Ascending aorta (tissue), 2 donors: ENCODE measurements around the gene IGFALS. TPM values are rescaled to one million over a fixed set of nuclear protein-coding genes. Genes with fewer than 3 reads are reported as not detected.

Experiments
- DNase-seq, 2 donors: peaks; one replicate each; pipeline ENCODE4 v3.0.0-alpha.2; 2019; ENCODE audit warnings: low spot score in 2 of 2
- H3K27ac ChIP-seq, 2 donors: fragments of 200-600 bp; sonication (generic); one replicate each; pipeline ENCODE4 v1.5.1; 2016 to 2017; ENCODE audit warnings: mild to moderate bottlenecking in 1 of 2
- H3K27me3 ChIP-seq: fragments of 200-600 bp; sonication (generic); one replicate; pipeline ENCODE4 v1.5.1; 2017
- H3K36me3 ChIP-seq, 2 donors: fragments of 200-600 bp; sonication (generic); one replicate each; pipeline ENCODE4 v1.5.1; 2016
- H3K4me1 ChIP-seq, 2 donors: fragments of 200-600 bp; sonication (generic); one replicate each; pipeline ENCODE4 v1.5.1; 2016 to 2017; ENCODE audit warnings: mild to moderate bottlenecking in 1 of 2
- H3K4me3 ChIP-seq, 2 donors: fragments of 200-600 bp; sonication (generic); one replicate each; pipeline ENCODE4 v1.5.1; 2016 to 2017; ENCODE audit warnings: mild to moderate bottlenecking in 1 of 2
- H3K9me3 ChIP-seq, 2 donors: fragments of 200-600 bp; sonication (generic); one replicate each; pipeline ENCODE4 v1.5.1; 2016
- CTCF ChIP-seq, 3 experiments: fragments of 200-600 bp in 2 of 3; fragments of 450-650 bp in 1 of 3; sonication (generic) in 2 of 3; IDR thresholded peaks; one replicate each; pipeline ENCODE4 v1.5.1; 2016 to 2019; ENCODE audit warnings: antibody characterized with exemption in 3 of 3, mild to moderate bottlenecking in 1 of 3, moderate library complexity in 1 of 3
- intact Hi-C: fragments of 100-400 bp; cut with DNase I; formaldehyde crosslinking; loops from one replicate; pipeline ENCODE4 v1.15.1; 2023
- total RNA-seq: library from RNA; depleted of rRNA; stranded (reverse); fragments of >200 nt; gene quantifications from one replicate; pipeline ENCODE4 v1.1.0, GENCODE V29; 2016

Gene IGFALS
- total RNA-seq, 1 donor from 2014 or later: not detected

- no peak for DNase-seq
- Histone ChIP-seq H3K36me3 (peaks cover 54 to 76% of the 10 kb centered on the region in 2 donors), H3K4me3 (no peak overlapping the region), H3K9me3 (no peaks in the 10 kb centered on the region), H3K27ac (no peak overlapping the region), H3K4me1 (no peaks in the 10 kb centered on the region), H3K27me3 (no peaks in the 10 kb centered on the region)
- no peak for TF ChIP-seq CTCF (IDR thresholded peaks at IDR 0.05)
- intact Hi-C loops: no loop called here
Measured at GRCh38 chr16:1752853-1753252, 40.7 kb downstream of the IGFALS start.

- no peaks in the 10 kb centered on the region for H3K4me1 ChIP-seq
- no peaks in the 10 kb centered on the region for H3K9me3 ChIP-seq
- no peak for TF ChIP-seq CTCF (IDR thresholded peaks at IDR 0.05)
- H3K36me3 ChIP-seq: peaks cover 63 to 77% of the 10 kb centered on the region in 2 donors
- no peak for DNase-seq
- H3K27ac ChIP-seq: no peak overlapping the region
- no peaks in the 10 kb centered on the region for H3K27me3 ChIP-seq
- intact Hi-C loops: no loop called here
- no peak overlapping the region for H3K4me3 ChIP-seq
Measured at GRCh38 chr16:1751946-1752345, 41.6 kb downstream of the IGFALS start.

- intact Hi-C loops: no loop called here
- Histone ChIP-seq H3K4me1 (no peaks in the 10 kb centered on the region), H3K4me3 (no peak overlapping the region), H3K9me3 (no peaks in the 10 kb centered on the region), H3K36me3 (peaks cover 74 to 87% of the 10 kb centered on the region in 2 donors), H3K27me3 (no peaks in the 10 kb centered on the region), H3K27ac (no peak overlapping the region)
- TF ChIP-seq CTCF (IDR thresholded peaks at IDR 0.05): no peak
- DNase-seq: no peak
Measured at GRCh38 chr16:1749152-1750117, 44.1 kb downstream of the IGFALS start.

- no peak for DNase-seq
- H3K27ac ChIP-seq: no peak overlapping the region
- H3K4me1 ChIP-seq: no peaks in the 10 kb centered on the region
- no peak for TF ChIP-seq CTCF (IDR thresholded peaks at IDR 0.05)
- H3K36me3 ChIP-seq: peaks cover 81 to 92% of the 10 kb centered on the region in 2 donors
- no peak overlapping the region for H3K4me3 ChIP-seq
- intact Hi-C loops: no loop called here
- no peaks in the 10 kb centered on the region for H3K27me3 ChIP-seq
- no peaks in the 10 kb centered on the region for H3K9me3 ChIP-seq
Measured at GRCh38 chr16:1747934-1748333, 45.6 kb downstream of the IGFALS start.

- H3K36me3 ChIP-seq: peaks cover 74 to 80% of the 10 kb centered on the region in 2 donors
- no peaks in the 10 kb centered on the region for H3K27me3 ChIP-seq
- H3K4me3 ChIP-seq: no peak overlapping the region
- intact Hi-C loops: no loop called here
- no peak for TF ChIP-seq CTCF (IDR thresholded peaks at IDR 0.05)
- no peaks in the 10 kb centered on the region for H3K9me3 ChIP-seq
- no peak for DNase-seq
- H3K4me1 ChIP-seq: no peaks in the 10 kb centered on the region
- H3K27ac ChIP-seq: no peak overlapping the region
Measured at GRCh38 chr16:1746693-1747195, 46.8 kb downstream of the IGFALS start.
